Osteocyte (in vitro differentiated cells): Measurements from ENCODE around the gene MYRF. TPM values are rescaled to one million over a fixed set of nuclear protein-coding genes. Genes with fewer than 3 reads are reported as not detected.
A peak's percentile ranks its signal among the peaks of the same experiment; 100 is the strongest.

Experiments used
- DNase-seq: peaks from one replicate; pipeline ENCODE4 v3.0.0; 2021; ENCODE audit warnings: mixed read lengths; ENCODE audit not compliant: unreplicated experiment; ENCODE audit errors: extremely low spot score
- H3K27ac Mint-ChIP-seq: one replicate; pipeline ENCODE4 v1.8.0; 2021; ENCODE audit warnings: mild to moderate bottlenecking, mixed read lengths; ENCODE audit not compliant: unreplicated experiment
- H3K27me3 Mint-ChIP-seq: one replicate; pipeline ENCODE4 v1.8.0; 2021; ENCODE audit warnings: mixed read lengths; ENCODE audit not compliant: unreplicated experiment
- H3K36me3 Mint-ChIP-seq: one replicate; pipeline ENCODE4 v1.8.0; 2021; ENCODE audit warnings: mixed read lengths; ENCODE audit not compliant: unreplicated experiment
- H3K4me1 Mint-ChIP-seq: one replicate; pipeline ENCODE4 v1.8.0; 2021; ENCODE audit warnings: mixed read lengths; ENCODE audit not compliant: unreplicated experiment
- H3K4me3 Mint-ChIP-seq: one replicate; pipeline ENCODE4 v1.8.0; 2021; ENCODE audit warnings: mild to moderate bottlenecking, moderate library complexity, mixed read lengths; ENCODE audit not compliant: unreplicated experiment
- H3K9me3 Mint-ChIP-seq: one replicate; pipeline ENCODE4 v1.8.0; 2021; ENCODE audit warnings: mixed read lengths; ENCODE audit not compliant: unreplicated experiment
- CTCF ChIP-seq: fragments of 200-600 bp; sonication (generic); IDR thresholded peaks from 2 replicates; pipeline ENCODE4 v1.5.0; 2021; ENCODE audit warnings: antibody characterized with exemption, mild to moderate bottlenecking, moderate library complexity
- total RNA-seq: library from RNA; stranded (reverse); gene quantifications from 2 replicates; pipeline ENCODE4 v1.2.1, GENCODE V29; 2021

MYRF gene
- total RNA-seq, 1 donor from 2014 or later: 0.43 TPM

- no peaks in the 10 kb centered on the region for H3K9me3 Mint-ChIP-seq
- no peak overlapping the region for H3K4me3 Mint-ChIP-seq
- H3K27ac Mint-ChIP-seq: peak overlapping the region; percentile 80
- peaks cover 16% of the 10 kb centered on the region for H3K4me1 Mint-ChIP-seq
- TF ChIP-seq CTCF: peak; percentile 98
- no peaks in the 10 kb centered on the region for H3K27me3 Mint-ChIP-seq
- peak; percentile 93 for DNase-seq
- peaks cover 9% of the 10 kb centered on the region for H3K36me3 Mint-ChIP-seq
Measured at GRCh38 chr11:61733120-61733978, 19.1 kb upstream of the MYRF start.

- H3K36me3 Mint-ChIP-seq: peaks cover 7% of the 10 kb centered on the region
- DNase-seq: no peak
- no peaks in the 10 kb centered on the region for H3K9me3 Mint-ChIP-seq
- TF ChIP-seq CTCF: no peak
- H3K27me3 Mint-ChIP-seq: no peaks in the 10 kb centered on the region
- H3K27ac Mint-ChIP-seq: no peak overlapping the region
- H3K4me3 Mint-ChIP-seq: no peak overlapping the region
- H3K4me1 Mint-ChIP-seq: peaks cover 15% of the 10 kb centered on the region
Measured at GRCh38 chr11:61734767-61735166, 17.7 kb upstream of the MYRF start.

- Mint-ChIP-seq H3K4me3 (no peak overlapping the region), H3K27ac (no peak overlapping the region), H3K9me3 (no peaks in the 10 kb centered on the region), H3K36me3 (peaks cover 3% of the 10 kb centered on the region), H3K27me3 (no peaks in the 10 kb centered on the region), H3K4me1 (peaks cover 15% of the 10 kb centered on the region)
- no peak for TF ChIP-seq CTCF
- DNase-seq: no peak
Measured at GRCh38 chr11:61735391-61735790, 17.0 kb upstream of the MYRF start.

- H3K27ac Mint-ChIP-seq: no peak overlapping the region
- H3K9me3 Mint-ChIP-seq: no peaks in the 10 kb centered on the region
- H3K4me1 Mint-ChIP-seq: peaks cover 15% of the 10 kb centered on the region
- H3K27me3 Mint-ChIP-seq: no peaks in the 10 kb centered on the region
- no peak overlapping the region for H3K4me3 Mint-ChIP-seq
- no peak for DNase-seq
- no peak for TF ChIP-seq CTCF
- peaks cover 2% of the 10 kb centered on the region for H3K36me3 Mint-ChIP-seq
Measured at GRCh38 chr11:61736310-61736709, 16.1 kb upstream of the MYRF start.

GRCh38 chr11:61737131-61737530 lies 15.3 kb upstream of the MYRF start:
- TF ChIP-seq CTCF: no peak
- Mint-ChIP-seq H3K4me3 (no peak overlapping the region), H3K4me1 (peaks cover 8% of the 10 kb centered on the region), H3K36me3 (peaks cover 5% of the 10 kb centered on the region), H3K27ac (no peak overlapping the region), H3K9me3 (no peaks in the 10 kb centered on the region), H3K27me3 (no peaks in the 10 kb centered on the region)
- DNase-seq: no peak
